PC-9 (cell line): ENCODE measurements around the gene VAMP5.

Experiments
- EZH2 ChIP-seq: fragments of 200-600 bp; sonication (generic); IDR thresholded peaks from 2 replicates; pipeline ENCODE4 v1.8.0; 2017; ENCODE audit warnings: antibody characterized with exemption, low read depth
- TF ChIP-seq, protein P1 (sequence below): fragments of 200-600 bp; sonication (generic); conservative IDR thresholded peaks from 2 replicates; pipeline ENCODE4 v1.6.1; 2017; ENCODE audit warnings: mixed run types, antibody characterized with exemption, mild to moderate bottlenecking, moderate library complexity

GRCh38 chr2:85642725-85643124 lies 58.5 kb downstream of the VAMP5 start:
- TF ChIP-seq, protein P1, sequence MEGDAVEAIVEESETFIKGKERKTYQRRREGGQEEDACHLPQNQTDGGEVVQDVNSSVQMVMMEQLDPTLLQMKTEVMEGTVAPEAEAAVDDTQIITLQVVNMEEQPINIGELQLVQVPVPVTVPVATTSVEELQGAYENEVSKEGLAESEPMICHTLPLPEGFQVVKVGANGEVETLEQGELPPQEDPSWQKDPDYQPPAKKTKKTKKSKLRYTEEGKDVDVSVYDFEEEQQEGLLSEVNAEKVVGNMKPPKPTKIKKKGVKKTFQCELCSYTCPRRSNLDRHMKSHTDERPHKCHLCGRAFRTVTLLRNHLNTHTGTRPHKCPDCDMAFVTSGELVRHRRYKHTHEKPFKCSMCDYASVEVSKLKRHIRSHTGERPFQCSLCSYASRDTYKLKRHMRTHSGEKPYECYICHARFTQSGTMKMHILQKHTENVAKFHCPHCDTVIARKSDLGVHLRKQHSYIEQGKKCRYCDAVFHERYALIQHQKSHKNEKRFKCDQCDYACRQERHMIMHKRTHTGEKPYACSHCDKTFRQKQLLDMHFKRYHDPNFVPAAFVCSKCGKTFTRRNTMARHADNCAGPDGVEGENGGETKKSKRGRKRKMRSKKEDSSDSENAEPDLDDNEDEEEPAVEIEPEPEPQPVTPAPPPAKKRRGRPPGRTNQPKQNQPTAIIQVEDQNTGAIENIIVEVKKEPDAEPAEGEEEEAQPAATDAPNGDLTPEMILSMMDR, result no peak
- no peak for TF ChIP-seq EZH2
